Astrocyte (in vitro differentiated cells and primary cell): ENCODE measurements around the gene TMEM119.

Source experiments
- CTCF ChIP-seq: IDR thresholded peaks from 2 replicates; pipeline ENCODE4 v1.5.1; 2011; ENCODE audit warnings: low read depth, mild to moderate bottlenecking, inconsistent platforms, low read length, moderate library complexity; ENCODE audit not compliant: insufficient read depth
- EZH2 ChIP-seq: IDR thresholded peaks from 2 replicates; pipeline ENCODE4 v1.6.1; 2012; ENCODE audit warnings: mild to moderate bottlenecking, low read length, inconsistent platforms; ENCODE audit not compliant: insufficient read depth

- TF ChIP-seq CTCF (no peak), EZH2 (no peak)
Measured at GRCh38 chr12:108621161-108621560, 23.3 kb upstream of the TMEM119 start.
